HG03378 (cell line): ENCODE data around the gene ZNF646.

ENCODE experiments used
- ATAC-seq: cut with Tn5 transposase; IDR thresholded peaks from one replicate; pipeline ENCODE4 v1.9.1; 2021; ENCODE audit warnings: mild to moderate bottlenecking, moderate library complexity; ENCODE audit not compliant: unreplicated experiment

Gene ZNF646, protein sequence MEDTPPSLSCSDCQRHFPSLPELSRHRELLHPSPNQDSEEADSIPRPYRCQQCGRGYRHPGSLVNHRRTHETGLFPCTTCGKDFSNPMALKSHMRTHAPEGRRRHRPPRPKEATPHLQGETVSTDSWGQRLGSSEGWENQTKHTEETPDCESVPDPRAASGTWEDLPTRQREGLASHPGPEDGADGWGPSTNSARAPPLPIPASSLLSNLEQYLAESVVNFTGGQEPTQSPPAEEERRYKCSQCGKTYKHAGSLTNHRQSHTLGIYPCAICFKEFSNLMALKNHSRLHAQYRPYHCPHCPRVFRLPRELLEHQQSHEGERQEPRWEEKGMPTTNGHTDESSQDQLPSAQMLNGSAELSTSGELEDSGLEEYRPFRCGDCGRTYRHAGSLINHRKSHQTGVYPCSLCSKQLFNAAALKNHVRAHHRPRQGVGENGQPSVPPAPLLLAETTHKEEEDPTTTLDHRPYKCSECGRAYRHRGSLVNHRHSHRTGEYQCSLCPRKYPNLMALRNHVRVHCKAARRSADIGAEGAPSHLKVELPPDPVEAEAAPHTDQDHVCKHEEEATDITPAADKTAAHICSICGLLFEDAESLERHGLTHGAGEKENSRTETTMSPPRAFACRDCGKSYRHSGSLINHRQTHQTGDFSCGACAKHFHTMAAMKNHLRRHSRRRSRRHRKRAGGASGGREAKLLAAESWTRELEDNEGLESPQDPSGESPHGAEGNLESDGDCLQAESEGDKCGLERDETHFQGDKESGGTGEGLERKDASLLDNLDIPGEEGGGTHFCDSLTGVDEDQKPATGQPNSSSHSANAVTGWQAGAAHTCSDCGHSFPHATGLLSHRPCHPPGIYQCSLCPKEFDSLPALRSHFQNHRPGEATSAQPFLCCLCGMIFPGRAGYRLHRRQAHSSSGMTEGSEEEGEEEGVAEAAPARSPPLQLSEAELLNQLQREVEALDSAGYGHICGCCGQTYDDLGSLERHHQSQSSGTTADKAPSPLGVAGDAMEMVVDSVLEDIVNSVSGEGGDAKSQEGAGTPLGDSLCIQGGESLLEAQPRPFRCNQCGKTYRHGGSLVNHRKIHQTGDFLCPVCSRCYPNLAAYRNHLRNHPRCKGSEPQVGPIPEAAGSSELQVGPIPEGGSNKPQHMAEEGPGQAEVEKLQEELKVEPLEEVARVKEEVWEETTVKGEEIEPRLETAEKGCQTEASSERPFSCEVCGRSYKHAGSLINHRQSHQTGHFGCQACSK (N-terminal part only)

DNA sequence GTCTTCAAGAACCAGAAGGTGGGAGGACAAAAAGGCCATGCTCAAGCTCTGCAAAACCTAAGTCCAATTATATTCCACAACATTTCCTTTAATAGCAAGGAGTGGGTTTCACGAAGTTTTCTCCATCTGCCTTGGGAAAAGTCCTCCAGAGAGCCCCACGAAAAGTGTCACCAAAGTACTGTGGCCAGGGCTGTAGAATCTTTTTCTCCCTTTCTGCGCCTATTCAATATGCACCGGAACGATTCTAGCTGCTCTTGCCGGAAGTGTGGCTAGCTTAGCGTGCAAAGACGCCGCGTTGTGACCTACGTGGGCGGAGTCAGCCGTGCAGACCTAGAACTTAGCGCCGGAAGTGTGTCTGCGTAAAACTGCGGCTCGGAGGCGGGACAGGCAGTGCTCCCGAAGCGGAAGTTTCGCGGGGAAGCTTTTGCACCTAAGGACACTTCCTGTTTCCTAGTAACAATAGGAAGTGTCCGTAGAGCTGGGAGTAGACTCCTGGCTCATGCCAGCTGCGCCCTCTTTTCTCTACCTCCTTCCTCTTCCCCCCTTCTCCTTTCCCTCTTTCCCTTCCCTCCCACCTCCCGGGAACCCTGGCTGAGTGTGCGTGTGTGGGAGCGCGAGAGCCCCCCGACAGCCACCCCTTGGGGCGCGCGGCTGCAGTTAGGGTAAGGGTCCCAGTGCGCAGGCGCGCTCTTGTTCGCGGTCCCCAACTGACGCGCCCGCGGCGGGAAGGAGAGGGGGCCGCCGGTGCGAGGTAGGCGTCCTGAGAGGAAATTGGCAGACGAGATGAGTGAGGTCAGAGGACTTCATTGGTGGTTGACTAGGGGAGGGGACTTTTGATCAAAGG, at the start of gene ZNF646, which contains the start of gene ZNF668:
Gene ZNF646 (plus strand): TSS at position 453 of the 844 bp plus-strand sequence. CDS start 1,903 bp downstream, outside the sequence.
Gene ZNF668 (minus strand): TSS at position 271 of the 844 bp plus-strand sequence. CDS start 9,781 bp downstream, outside the sequence.
- peak; percentile 57 for ATAC-seq

DNA sequence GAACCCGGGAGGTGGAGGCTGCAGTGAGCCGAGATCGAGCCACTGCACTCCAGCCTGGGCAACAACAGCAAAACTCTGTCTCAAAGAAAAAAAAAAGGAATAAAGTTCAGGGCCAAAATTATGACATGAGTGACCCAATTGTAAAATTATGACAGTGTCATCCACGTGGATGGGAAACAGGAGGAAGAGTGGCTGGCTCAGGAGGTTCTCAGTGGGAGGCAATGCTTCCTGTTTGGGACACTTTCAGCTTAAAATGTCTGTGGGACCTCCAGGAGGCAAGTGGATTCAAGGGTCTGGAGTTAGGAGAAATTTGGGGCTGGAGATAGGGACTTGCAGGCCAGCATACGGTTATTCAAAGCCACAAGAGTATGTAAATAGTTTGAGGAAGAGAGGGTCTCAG, 48.9 kb upstream of the ZNF646 start:
- ATAC-seq = no peak

DNA sequence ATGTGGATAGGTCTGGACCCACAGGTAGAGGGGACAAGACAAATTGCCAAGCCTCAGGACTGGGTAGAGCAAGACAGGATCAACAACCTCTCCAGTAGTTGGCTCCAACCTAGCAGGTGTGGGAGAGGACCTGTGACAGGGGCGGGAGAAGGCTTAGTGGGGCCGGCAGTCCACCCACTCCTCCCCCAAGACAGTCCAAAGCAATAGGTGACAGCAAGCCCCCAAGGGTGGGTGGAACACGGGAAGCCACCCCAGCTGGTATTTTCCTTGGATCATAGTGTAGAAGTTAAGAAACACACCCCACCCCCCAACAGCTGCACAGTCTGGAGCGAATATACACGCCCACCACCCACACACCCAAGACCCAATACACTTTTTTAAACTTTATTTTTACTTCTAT, 45.0 kb upstream of the ZNF646 start:
- no peak for ATAC-seq

DNA sequence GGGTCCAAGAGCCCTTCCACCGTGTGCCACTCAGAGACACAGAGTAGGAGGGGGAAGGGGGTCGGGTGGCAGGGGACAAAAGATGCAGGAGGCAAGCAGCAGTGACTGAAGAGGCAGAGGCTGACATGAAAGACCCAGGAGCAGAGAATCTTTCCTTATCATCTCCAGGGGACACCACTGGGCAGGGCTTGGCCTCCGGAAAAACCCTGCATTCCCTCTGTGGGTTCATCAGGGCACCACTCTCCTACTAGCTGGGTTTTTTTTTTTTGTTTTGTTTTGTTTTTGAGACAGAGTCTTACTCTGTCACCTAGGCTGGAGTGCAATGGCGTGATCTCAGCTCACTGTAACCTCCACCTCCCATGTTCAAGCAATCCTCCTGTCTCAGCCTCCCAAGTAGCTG, 42.9 kb upstream of the ZNF646 start:
- no peak for ATAC-seq

DNA sequence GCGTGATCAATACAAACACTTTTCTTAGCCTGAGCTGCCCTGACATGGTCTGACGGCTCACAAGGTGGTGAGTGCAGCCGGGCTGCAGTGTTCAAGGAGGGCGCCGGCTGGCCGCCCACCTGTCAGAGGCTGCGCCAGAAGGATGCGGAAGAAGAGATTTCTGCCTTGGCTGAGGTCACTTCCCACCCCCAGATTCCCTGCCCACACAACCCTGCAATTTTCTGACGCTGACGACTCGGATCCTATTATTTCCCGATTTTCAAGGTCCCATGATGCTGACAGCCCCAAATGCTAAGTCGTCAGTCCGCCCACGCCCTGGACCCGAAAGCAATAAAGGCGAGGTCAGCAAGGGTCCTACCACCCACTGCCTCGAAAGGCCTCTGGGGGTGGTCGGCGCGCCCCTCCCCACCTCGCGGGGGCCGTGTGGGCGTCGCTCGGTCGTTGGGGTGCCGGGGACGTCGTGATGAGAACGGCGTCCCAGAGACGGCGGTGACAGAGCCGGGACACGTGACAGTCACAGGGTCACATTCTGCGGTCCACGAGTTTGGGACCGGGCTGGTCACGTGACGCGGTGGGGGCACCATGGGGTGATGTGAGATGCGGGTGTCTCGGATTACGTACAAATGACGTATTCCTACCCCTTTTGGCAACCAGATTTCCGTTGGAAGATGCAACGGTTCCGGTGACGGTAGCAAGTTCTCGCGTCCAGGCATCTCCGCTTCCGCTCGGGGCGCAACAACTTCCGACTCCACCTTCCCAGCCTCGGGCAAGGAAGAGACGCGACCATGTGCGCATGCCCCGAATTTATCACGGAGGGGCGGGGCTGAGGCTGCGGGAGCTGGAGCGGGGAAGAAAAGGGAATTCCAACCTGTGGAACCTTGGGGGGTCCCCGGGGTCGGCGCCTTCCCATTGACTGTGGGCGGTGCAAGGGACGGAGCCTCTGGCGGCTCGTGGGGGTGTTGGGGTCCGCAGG, 41.2 kb upstream of the ZNF646 start, which contains the start of gene STX4:
Gene STX4 (plus strand): TSS at position 823 of the 973 bp plus-strand sequence. CDS start 248 bp downstream, outside the sequence.
- peak; percentile 80 for ATAC-seq

DNA sequence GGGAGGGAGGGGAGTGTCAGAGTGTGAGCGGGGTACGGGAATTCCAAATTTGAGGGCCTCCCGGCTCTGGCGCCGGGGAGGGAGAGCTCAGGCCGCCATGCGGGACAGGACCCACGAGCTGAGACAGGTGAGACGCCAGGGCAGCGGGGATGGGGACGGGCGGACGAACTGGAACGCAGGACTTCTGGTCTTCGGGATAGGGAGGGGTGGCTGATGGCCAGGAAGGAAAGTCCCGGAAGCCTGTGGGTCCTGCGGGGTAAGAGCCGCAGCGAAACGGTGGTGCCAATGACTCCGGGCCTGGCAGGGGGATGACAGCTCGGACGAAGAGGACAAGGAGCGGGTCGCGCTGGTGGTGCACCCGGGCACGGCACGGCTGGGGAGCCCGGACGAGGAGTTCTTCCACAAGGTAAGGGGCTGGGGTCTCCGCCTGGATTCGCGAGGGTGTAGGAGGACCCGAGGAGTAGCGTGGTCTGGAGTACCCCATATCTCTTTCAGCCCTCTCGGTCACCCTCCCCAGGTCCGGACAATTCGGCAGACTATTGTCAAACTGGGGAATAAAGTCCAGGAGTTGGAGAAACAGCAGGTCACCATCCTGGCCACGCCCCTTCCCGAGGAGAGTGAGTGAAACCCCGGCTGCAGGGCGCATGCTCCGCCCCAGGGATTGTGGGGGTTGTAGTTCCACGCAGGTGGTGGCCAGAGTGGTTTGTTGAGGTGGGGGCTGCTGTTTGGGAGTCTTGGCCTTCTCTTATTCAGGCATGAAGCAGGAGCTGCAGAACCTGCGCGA, 40.3 kb upstream of the ZNF646 start:
- peak; percentile 40 for ATAC-seq

DNA sequence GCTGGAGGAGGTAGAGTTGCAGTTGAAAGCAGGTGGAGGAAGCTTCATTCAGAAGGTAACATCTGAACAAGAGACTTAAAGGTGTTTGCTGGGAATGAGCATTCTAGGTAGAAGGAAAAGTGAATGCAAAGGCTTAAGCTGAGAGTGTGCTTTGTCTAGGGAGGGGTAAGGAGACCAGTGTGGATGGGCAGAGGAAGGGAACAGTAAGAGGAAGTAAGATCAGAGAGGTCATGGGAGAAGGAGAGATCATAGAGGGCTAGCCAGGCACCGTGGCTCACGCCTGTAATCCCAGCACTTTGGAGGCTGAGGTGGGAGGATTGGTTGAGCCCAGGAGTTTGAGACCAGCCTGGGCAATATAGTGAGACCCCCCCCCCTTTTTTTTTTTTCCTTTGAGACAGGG, 37.5 kb upstream of the ZNF646 start:
- no peak for ATAC-seq

DNA sequence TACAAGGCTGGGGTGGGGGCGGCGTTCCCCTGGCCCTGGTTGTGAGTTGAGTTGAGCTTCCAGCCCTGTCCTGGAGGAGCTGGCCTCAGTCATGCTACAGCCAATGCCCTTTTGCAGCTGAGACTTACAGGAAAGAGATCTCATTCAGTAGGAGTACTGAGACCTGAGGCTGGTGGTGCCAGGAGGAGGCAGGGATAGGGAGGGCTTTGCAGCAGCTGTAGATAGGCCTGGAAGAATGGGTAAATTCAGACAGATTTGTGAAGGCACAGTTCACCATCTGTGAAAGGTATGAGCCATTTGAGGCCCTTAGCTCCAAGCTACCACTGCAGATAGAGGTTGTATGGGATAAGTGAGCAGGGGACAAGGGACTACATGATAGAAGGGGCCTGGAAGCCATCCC, 35.2 kb upstream of the ZNF646 start:
- ATAC-seq = no peak

DNA sequence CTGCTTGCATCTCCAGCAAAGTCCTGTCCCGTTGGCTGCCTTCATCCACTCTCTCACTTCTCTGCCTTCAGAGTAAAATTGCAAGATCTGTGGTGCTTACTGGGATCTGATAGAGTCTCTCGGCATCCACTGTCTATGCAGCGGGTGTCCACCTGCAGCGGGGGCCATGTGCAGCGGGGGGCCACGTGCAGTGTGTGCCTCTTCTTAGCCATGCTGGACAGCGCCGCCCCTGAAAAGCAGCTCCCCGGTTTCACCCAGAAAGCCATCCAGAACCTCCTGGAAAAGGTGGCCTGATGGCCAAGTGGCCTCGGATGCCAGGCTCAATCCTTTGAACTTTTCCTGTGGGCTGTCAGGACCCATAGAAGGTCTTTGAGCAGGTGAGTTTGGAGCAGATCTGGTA, 31.4 kb upstream of the ZNF646 start:
- no peak for ATAC-seq

DNA sequence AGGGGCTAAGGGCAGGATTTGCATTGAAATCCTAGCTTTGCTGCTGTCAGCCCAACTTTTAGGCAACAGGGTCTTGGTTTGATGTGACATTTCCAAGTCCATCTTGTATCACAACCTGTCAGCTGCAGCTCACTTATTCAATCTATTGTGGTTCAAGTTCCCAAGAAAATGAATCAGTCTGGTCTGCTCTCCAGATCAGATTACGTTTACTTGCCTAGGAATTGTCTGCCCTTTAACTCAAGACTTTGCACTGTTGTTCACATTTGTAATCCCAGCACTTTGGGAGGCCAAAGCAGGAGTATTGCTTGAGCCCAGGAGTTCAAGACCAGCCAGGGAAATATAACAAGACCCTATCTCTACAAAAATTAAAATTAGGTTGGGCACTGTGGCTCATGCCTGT, 30.9 kb upstream of the ZNF646 start:
- no peak for ATAC-seq

DNA sequence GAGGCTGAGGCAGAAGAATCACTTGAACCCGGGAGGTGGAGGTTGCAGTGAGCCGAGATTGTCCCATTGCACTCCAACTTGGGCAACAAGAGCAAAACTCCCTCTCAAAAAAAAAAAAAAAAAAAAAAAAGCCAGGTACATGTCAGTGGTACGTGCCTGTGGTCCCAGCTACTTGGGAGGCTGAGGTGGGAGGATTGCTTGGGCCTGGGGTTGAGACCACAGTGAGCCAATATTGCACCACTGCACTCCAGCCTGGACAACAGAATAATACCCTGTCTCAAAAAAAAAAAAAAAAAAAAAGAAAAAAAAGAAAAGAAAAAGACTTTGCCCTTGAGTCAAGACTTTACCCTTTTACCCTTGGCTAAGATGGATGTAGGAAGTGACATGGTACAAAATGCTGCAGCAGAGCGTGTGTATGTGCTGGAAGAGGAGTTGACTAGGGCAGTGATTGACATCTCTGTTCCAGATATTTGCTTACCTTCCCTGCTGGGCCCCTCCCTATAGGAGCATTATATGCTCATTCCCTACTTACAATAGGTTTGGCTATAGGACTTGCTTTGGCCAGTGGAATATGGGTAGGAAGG, 30.2 kb upstream of the ZNF646 start:
- no peak for ATAC-seq

DNA sequence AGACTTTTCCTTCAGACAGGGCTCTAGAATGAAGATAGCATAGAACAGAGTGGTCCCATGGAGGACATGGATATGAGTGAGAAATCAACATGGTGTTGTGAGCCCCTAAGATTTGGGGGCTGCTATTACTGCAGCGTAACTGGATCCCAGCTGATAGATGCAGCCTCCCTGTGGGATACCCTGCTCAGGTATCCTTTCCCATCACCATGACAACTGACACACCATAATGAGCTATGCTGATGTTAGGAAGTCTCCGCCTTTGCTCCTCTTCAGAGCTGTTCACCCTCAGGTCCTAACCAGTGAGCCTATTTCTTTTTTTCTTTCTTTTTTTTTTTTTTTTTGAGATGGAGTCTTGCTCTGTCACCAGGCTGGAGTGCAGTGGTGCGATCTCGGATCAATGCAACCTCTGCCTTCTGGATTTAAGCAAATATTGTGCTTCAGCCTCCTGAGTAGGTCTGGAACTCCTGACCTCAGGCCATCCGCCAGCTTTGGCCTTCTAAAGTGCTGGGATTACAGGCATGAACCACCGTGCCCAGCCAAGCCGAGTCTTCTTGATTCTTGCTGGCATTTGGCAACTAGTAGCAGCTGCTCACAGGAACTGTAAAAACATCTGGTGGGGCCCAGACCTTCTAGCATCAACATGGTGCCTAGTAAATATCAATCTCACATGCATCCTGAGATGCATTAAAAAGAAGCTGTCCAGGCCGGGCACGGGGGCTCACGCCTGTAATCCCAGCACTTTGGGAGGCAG, 23.8 kb upstream of the ZNF646 start:
- no peak for ATAC-seq

DNA sequence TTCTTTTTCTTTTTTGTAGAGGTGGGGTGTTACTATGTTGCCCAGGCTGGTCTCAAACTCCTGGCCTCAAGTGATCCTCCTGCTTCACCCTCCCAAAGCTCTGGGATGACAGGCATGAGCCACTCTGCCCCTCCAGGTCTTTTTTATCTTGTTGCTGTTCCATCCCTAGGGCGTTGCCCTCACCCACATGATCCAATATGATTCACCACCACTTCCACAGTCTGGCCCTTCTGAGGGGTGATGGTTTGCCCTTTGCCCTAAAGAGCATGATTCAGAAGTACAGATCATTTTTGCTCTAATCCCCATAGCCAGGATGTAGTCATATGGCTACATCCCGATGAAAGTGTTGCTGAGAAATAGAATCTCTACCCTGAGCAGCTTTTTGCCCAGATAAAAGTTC, 22.1 kb upstream of the ZNF646 start:
- ATAC-seq = no peak

DNA sequence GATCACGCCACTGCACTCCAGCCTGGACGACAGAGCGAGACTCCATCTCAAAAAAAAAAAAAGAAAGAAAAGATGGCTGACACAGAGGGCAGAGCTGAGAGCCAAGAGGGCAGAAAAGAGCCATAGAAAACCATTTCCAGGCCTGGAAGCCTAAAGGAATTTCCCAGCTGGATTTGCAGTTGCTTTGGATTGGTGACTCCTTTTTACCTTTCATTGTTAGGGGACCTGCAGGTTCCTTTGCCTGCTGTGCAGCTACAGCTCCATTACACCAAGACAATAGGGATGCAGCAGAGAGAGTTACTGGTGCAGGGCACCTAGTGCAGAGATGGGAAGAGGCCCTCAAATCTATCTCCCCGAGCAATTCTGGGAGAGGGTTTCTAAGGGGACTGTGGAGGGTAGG, 18.6 kb upstream of the ZNF646 start:
- no peak for ATAC-seq

DNA sequence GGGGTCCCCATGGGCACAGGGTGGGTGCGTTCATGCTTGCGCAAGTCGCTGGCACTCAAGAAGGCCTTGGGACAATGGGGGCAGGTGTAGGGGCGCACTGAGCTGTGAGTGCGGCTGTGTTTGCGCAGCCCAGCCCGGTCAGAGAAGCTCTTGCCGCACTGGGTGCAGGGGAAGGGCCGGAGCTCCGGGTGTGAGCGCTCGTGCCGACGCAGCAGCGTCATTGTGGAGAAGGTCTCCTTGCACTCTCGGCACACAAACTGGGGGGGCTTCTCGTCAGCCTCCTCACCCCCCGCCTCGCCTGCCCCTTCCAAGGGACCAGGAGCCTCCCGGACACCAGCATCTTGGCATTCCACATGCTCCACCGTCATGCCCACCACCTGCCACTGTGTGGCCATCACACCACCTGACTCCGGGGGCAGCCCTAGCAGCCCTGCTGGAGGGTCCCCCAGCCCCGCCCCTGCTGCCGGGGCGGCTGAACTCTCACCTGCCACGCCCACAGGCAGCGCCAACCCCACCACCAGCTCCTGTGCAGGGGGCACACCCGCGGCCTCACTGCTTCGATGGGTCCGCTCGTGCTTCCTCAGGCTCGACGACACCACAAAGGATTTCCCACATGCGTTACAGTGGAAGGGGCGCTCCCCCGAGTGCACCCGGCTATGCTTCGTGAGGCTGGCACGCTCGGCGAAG, 13.0 kb upstream of the ZNF646 start:
- ATAC-seq = no peak

DNA sequence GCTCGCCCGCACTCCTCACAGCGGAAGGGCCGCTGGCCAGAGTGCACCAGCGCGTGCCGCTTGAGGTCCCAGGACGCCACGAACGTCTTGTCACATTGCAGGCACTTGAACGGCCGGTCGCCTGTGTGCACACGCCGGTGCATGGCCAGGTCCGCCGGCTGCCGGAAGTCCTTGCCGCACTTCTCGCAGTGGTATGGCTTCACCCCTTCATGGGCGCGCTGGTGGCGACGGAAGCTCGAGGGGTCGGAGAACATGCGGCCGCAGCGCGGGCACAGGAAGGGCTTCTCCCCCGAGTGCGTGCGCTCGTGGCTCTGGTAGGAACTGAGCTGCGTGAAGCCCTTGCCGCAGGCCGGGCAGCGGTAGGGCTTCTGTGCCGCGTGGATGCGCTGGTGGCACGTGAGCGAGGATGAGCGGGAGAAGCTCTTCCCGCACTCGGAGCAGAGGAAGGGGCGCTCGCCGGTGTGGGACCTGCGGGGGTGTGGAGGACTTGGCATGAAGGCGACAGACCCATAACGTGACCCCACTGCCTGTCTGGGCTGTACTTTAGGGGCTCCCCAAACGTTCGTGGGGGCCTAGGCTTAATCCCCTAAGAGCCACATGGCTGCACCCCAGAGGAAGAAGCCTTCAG, 12.3 kb upstream of the ZNF646 start:
- ATAC-seq = no peak
